CD14-positive monocyte (primary cell): ENCODE measurements around the gene CSNK1G1. TPM values are rescaled to one million over a fixed set of nuclear protein-coding genes. Genes with fewer than 3 reads are reported as not detected.

Experiments used
- DNase-seq, 3 donors: peaks; one replicate each; pipeline ENCODE4 v3.0.0-alpha.2; 2011 to 2022
- H2AFZ ChIP-seq: 2 replicates; pipeline ENCODE4 v1.6.0; 2012; ENCODE audit warnings: mild to moderate bottlenecking, low read depth, low read length, inconsistent platforms; ENCODE audit not compliant: insufficient read depth, poor library complexity, severe bottlenecking
- H3K27ac ChIP-seq, 2 donors: 1 replicate in 1 of 2; 2 replicates in 1 of 2; pipeline ENCODE4 v1.5.1; 2012 to 2013; ENCODE audit warnings: low read length in 2 of 2, control low read depth in 1 of 2, inconsistent platforms in 1 of 2, low read depth in 1 of 2, mild to moderate bottlenecking in 1 of 2
- H3K27me3 ChIP-seq, 2 donors: one replicate each; pipeline versions ENCODE4 v1.6.0 to v1.6.1; 2011 to 2013; ENCODE audit warnings: low read length in 2 of 2; ENCODE audit not compliant: control insufficient read depth in 2 of 2, insufficient read depth in 2 of 2
- H3K36me3 ChIP-seq, 2 donors: replicated peaks in 1 of 2; 1 replicate in 1 of 2; 2 replicates in 1 of 2; pipeline versions ENCODE4 v1.5.1 to v1.6.1; 2012 to 2013; ENCODE audit warnings: low read length in 2 of 2, control low read depth in 1 of 2, inconsistent platforms in 1 of 2, mild to moderate bottlenecking in 1 of 2; ENCODE audit not compliant: insufficient read depth in 2 of 2, control insufficient read depth in 1 of 2
- H3K4me1 ChIP-seq, 2 donors: 1 replicate in 1 of 2; 2 replicates in 1 of 2; pipeline versions ENCODE4 v1.5.1 to v1.6.1; 2012 to 2013; ENCODE audit warnings: low read length in 2 of 2, control low read depth in 1 of 2, inconsistent platforms in 1 of 2, mild to moderate bottlenecking in 1 of 2, moderate library complexity in 1 of 2; ENCODE audit not compliant: insufficient read depth in 2 of 2, control insufficient read depth in 1 of 2
- H3K4me2 ChIP-seq: replicated peaks from 2 replicates; pipeline ENCODE3; 2012; ENCODE audit warnings: low read length, moderate library complexity, mild to moderate bottlenecking; ENCODE audit not compliant: poor library complexity, severe bottlenecking; ENCODE audit errors: extremely low read depth
- H3K4me3 ChIP-seq, 3 experiments: fragments of 200-600 bp in 1 of 3; sonication (generic) in 1 of 3; replicated peaks in 1 of 3; 1 replicate in 2 of 3; 2 replicates in 1 of 3; pipeline ENCODE4 v1.5.1; 2011 to 2013; ENCODE audit warnings: low read length in 3 of 3, mild to moderate bottlenecking in 3 of 3, control low read depth in 2 of 3, low read depth in 2 of 3, inconsistent platforms in 1 of 3, moderate library complexity in 1 of 3
- H3K79me2 ChIP-seq: 2 replicates; pipeline ENCODE4 v1.6.0; 2012; ENCODE audit warnings: mild to moderate bottlenecking, control low read depth, inconsistent platforms, low read length, moderate library complexity; ENCODE audit not compliant: insufficient read depth
- H3K9ac ChIP-seq: 2 replicates; pipeline ENCODE4 v1.6.0; 2017; ENCODE audit warnings: low read length, mild to moderate bottlenecking; ENCODE audit not compliant: insufficient read depth, poor library complexity, severe bottlenecking
- H3K9me3 ChIP-seq, 2 donors: replicated peaks in 1 of 2; 1 replicate in 1 of 2; 2 replicates in 1 of 2; pipeline versions ENCODE4 v1.5.1 to v1.6.1; 2012 to 2013; ENCODE audit warnings: low read length in 2 of 2, control low read depth in 1 of 2; ENCODE audit not compliant: control insufficient read depth in 1 of 2, insufficient read depth in 1 of 2
- H4K20me1 ChIP-seq: 2 replicates; pipeline ENCODE4 v1.6.0; 2012; ENCODE audit warnings: mild to moderate bottlenecking, low read length, control low read depth, moderate library complexity; ENCODE audit not compliant: insufficient read depth
- H3K27ac Mint-ChIP-seq, 7 donors: one replicate each; pipeline ENCODE4 v1.8.0; 2020; ENCODE audit warnings: mild to moderate bottlenecking in 7 of 7, mixed read lengths in 7 of 7, moderate library complexity in 6 of 7, inconsistent platforms in 2 of 7
- H3K27me3 Mint-ChIP-seq, 3 donors: one replicate each; pipeline ENCODE4 v1.8.0; 2021 to 2022; ENCODE audit warnings: low read depth in 3 of 3, mild to moderate bottlenecking in 3 of 3, mixed read lengths in 3 of 3, moderate library complexity in 3 of 3, inconsistent platforms in 1 of 3
- H3K36me3 Mint-ChIP-seq, 2 donors: one replicate each; pipeline ENCODE4 v1.8.0; 2020; ENCODE audit warnings: mixed read lengths in 2 of 2, inconsistent platforms in 1 of 2, mild to moderate bottlenecking in 1 of 2
- H3K4me1 Mint-ChIP-seq: one replicate; pipeline ENCODE4 v1.8.0; 2020; ENCODE audit warnings: mild to moderate bottlenecking, mixed read lengths
- H3K4me3 Mint-ChIP-seq, 2 donors: one replicate each; pipeline ENCODE4 v1.8.0; 2020; ENCODE audit warnings: mild to moderate bottlenecking in 2 of 2, mixed read lengths in 2 of 2, moderate library complexity in 1 of 2
- H3K9me3 Mint-ChIP-seq, 7 donors: one replicate each; pipeline ENCODE4 v1.8.0; 2020 to 2022; ENCODE audit warnings: mixed read lengths in 7 of 7, mild to moderate bottlenecking in 6 of 7, moderate library complexity in 6 of 7, inconsistent platforms in 2 of 7
- CTCF ChIP-seq: fragments of 200-600 bp; IDR thresholded peaks from one replicate; pipeline ENCODE4 v1.8.0; 2022; ENCODE audit warnings: antibody characterized with exemption, mild to moderate bottlenecking
- WGBS: methylation state at CpG from one replicate; pipeline ENCODE4 v1.1.5; 2013; ENCODE audit warnings: missing lambda C conversion rate; ENCODE audit not compliant: insufficient coverage; 5-methylcytosine and 5-hydroxymethylcytosine counted together
- intact Hi-C, 2 donors: fragments of 100-400 bp; cut with micrococcal nuclease; formaldehyde crosslinking; loops; one replicate each; pipeline versions ENCODE4 v1.15.0 to v1.15.1; 2023
- polyA plus RNA-seq, 3 donors: library from polyadenylated mRNA; depleted of rRNA in 1 of 3; unstranded in 2 of 3; stranded (reverse) in 1 of 3; fragments of 300-500 nt in 2 of 3; fragments of >200 nt in 1 of 3; fragmentation: Illumina TruSeq in 2 of 3; gene quantifications; 1 replicate in 2 of 3; 2 replicates in 1 of 3; pipeline ENCODE4 v1.2.3, GENCODE V29; 2012 to 2021

Gene CSNK1G1
- polyA plus RNA-seq, 3 donors, result 4.3 to 8.6 (median 7.7) TPM

- Histone ChIP-seq H3K27me3 (no peaks in the 10 kb centered on the region), H2AFZ (no peak overlapping the region), H3K9ac (no peak overlapping the region), H3K36me3 (no peaks in the 10 kb centered on the region), H3K4me3 (no peak overlapping the region), H4K20me1 (peaks cover 14% of the 10 kb centered on the region), H3K27ac (no peak overlapping the region), H3K4me1 (no peaks in the 10 kb centered on the region), H3K4me2 (no peak overlapping the region), H3K9me3 (no peaks in the 10 kb centered on the region), H3K79me2 (peaks cover 11% of the 10 kb centered on the region)
- H3K4me1 Mint-ChIP-seq, result peaks cover 2% of the 10 kb centered on the region
- WGBS, result 100% methylated on average over 3 of the region's 4 CpGs
- H3K27ac Mint-ChIP-seq, result peak overlapping the region in 1 of 7 donors; percentile 27
- intact Hi-C loops, result no loop called here
- no peak overlapping the region for H3K4me3 Mint-ChIP-seq
- H3K27me3 Mint-ChIP-seq, result no peaks in the 10 kb centered on the region
- H3K36me3 Mint-ChIP-seq, result peaks cover 3 to 6% of the 10 kb centered on the region in 2 donors
- DNase-seq, result no peak
- no peak for TF ChIP-seq CTCF
- peaks cover 0 to 3% (median 0%) of the 10 kb centered on the region in 7 donors for H3K9me3 Mint-ChIP-seq
Observed at GRCh38 chr15:64315216-64315615, 40.8 kb downstream of the CSNK1G1 start.

GRCh38 chr15:64314456-64314855, 41.5 kb downstream of the CSNK1G1 start:
- H3K4me3 Mint-ChIP-seq, result no peak overlapping the region

More at GRCh38 chr15:64314456-64314855, 41.5 kb downstream of the CSNK1G1 start:
- H3K4me3 ChIP-seq, result no peak overlapping the region
- H4K20me1 ChIP-seq, result peaks cover 21% of the 10 kb centered on the region
- no peak overlapping the region for H3K4me2 ChIP-seq
- H3K36me3 Mint-ChIP-seq, result peaks cover 3 to 6% of the 10 kb centered on the region in 2 donors
- no peaks in the 10 kb centered on the region for H3K9me3 ChIP-seq
- peaks cover 2% of the 10 kb centered on the region for H3K4me1 Mint-ChIP-seq
- H3K27me3 Mint-ChIP-seq, result no peaks in the 10 kb centered on the region
- peaks cover 12% of the 10 kb centered on the region for H3K79me2 ChIP-seq
- no peak overlapping the region for H3K9ac ChIP-seq
- no peak for TF ChIP-seq CTCF
- intact Hi-C loops, result no loop called here
- H3K27ac ChIP-seq, result no peak overlapping the region
- no peak overlapping the region for H2AFZ ChIP-seq
- DNase-seq, result no peak
- no peaks in the 10 kb centered on the region for H3K36me3 ChIP-seq
- H3K4me1 ChIP-seq, result no peaks in the 10 kb centered on the region
- no peaks in the 10 kb centered on the region for H3K27me3 ChIP-seq
- peak overlapping the region in 2 of 7 donors; percentile 2 to 30 for H3K27ac Mint-ChIP-seq
- H3K9me3 Mint-ChIP-seq, result peaks cover 0 to 3% (median 0%) of the 10 kb centered on the region in 7 donors
- WGBS, result no CpG with 5 or more reads among the region's 3 CpGs
